RKO (cell line): ENCODE results near the gene SNRNP48.
A peak's percentile ranks its signal among the peaks of the same experiment; 100 is the strongest.

ENCODE experiments used
- DNase-seq: peaks from one replicate; pipeline ENCODE4 v3.0.0-alpha.2; 2016; ENCODE audit warnings: low spot score

SNRNP48 gene

DNA sequence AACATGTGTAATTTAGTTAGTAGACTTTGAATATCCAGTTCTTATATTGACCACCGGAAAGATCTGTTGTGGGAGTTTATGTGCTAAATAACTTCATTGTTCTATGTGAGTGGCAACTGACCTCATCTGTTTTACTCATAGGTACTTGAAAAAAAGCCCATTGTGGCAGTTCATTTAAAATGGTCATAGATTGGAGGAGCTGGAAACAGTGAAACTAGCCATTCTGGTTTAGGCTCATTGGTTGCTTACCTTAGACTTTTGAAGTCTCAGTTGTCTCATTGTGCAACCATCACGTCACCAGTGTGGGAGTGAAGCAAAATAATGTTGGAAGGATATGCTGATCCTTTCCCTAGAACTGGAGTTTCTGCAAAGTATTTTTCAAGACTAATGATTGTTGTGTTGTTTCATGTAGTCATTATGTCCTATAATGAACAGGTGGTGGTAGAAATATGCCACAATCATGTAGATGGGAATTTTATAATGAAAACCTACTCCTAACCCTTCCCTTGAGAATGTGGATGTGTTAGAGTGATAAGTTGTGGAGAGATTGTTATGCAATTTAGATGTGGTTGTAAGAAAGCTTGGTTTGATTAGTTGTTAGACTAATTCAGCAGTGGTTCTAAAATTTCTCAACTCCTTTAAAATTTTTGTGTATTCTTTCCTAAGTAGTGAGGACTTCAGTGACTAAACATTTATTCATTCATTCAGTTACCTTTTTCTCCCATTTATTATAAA, 30.2 kb upstream of the SNRNP48 start:
- DNase-seq = no peak

DNA sequence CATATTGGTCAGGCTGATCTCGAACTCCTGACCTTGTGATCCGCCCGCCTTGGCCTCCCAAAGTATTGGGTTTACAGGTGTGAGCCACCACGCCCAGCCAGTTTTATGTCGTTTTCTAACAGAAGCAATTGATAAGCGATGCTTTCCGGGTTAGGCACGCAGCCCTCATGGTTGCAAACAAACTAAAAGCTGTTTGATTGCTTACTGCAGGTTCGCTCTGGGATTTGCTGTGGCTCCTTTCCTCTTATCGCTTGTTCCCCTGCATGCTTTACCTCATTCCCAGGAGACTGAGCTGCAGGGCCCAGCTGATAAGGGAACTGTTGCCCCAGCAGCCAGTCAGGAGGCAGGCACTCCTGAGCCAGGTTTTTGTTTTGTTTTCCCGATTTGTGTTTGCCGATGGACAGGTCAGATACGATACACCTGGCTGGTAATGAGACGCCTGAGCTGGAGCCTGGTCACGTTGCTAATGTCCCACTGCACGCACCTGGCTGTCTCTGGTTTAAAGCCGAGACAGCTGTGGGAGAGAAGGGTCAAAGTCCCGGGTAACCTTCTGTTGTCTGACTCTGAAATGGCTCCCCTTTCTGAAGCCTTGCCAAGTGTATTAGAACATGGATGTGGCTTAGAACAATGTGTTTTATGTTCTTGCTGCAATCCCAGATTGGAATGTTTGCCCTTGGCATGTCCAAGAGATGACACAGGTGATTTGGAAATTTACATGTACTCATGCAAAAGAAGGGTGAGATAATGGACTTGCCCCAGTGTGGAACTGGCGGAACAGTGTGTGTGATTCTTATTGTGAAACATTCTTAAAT, 28.6 kb upstream of the SNRNP48 start:
- DNase-seq = no peak

- no peak for DNase-seq
Measured at GRCh38 chr6:7562769-7563168, 27.2 kb upstream of the SNRNP48 start.

GRCh38 chr6:7566107-7566506, 23.9 kb upstream of the SNRNP48 start:
- DNase-seq = no peak

- no peak for DNase-seq
Measured at GRCh38 chr6:7566617-7567173, 23.3 kb upstream of the SNRNP48 start.

- DNase-seq = no peak
Measured at GRCh38 chr6:7568021-7568420, 22.0 kb upstream of the SNRNP48 start.

- DNase-seq = no peak
Measured at GRCh38 chr6:7569082-7569481, 20.9 kb upstream of the SNRNP48 start.

- no peak for DNase-seq
Measured at GRCh38 chr6:7572213-7572943, 17.6 kb upstream of the SNRNP48 start.

GRCh38 chr6:7574500-7574899, 15.5 kb upstream of the SNRNP48 start:
- no peak for DNase-seq

- no peak for DNase-seq
Measured at GRCh38 chr6:7578516-7578915, 11.5 kb upstream of the SNRNP48 start.

GRCh38 chr6:7578931-7579330, 11.1 kb upstream of the SNRNP48 start:
- no peak for DNase-seq

DNA sequence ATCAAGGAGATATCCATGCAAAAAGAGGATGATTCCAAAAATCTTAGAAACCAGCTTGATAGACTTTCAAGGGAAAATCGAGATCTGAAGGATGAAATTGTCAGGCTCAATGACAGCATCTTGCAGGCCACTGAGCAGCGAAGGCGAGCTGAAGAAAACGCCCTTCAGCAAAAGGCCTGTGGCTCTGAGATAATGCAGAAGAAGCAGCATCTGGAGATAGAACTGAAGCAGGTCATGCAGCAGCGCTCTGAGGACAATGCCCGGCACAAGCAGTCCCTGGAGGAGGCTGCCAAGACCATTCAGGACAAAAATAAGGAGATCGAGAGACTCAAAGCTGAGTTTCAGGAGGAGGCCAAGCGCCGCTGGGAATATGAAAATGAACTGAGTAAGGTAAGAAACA, 10.1 kb upstream of the SNRNP48 start:
- no peak for DNase-seq

- no peak for DNase-seq
Measured at GRCh38 chr6:7580537-7580926, 9.5 kb upstream of the SNRNP48 start.

GRCh38 chr6:7580927-7581618, 8.9 kb upstream of the SNRNP48 start:
- DNase-seq = no peak

GRCh38 chr6:7585287-7585930, 4.6 kb upstream of the SNRNP48 start:
- no peak for DNase-seq

DNA sequence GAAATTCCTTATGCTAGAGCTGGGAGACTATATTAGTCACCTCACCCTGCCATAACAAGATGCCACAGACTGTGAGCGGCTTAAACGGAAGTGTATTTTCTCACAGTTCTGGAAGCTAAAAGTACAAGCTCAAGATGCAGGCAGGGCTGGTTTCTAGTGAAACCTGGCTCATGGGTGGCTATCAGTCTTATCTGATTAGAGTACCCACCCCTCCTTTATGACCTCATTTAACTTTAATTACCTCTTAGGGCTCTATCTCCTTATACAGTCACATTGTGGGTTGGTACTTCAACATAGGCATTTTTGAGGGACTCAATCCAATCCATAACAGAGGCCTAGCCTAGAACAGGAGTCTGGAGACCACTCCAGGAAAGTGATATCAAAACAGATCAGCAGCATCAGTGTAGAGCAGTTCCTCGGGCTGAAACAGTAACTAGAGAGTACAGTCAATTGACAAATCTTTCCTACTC, 2.3 kb upstream of the SNRNP48 start:
- peak; percentile 21 for DNase-seq

DNA sequence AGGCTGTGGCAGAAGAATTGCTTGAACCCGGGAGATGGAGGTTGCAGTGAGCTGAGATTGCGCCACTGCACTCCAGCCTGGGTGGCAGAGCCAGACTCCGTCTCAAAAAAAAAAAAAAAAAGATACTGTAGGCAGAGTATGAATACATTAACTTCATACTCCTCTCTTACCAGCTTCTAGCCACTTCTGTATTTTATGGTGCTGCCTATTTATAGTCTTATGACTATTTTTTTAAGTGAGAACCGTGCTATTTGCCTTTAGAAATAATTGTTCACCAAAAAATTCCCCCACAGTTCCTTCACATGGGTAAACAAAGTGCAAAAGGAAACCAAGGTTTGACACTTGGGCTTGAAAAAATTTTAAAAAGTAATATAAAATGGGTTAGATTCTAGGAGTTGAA, 1.5 kb upstream of the SNRNP48 start:
- DNase-seq = no peak

DNA sequence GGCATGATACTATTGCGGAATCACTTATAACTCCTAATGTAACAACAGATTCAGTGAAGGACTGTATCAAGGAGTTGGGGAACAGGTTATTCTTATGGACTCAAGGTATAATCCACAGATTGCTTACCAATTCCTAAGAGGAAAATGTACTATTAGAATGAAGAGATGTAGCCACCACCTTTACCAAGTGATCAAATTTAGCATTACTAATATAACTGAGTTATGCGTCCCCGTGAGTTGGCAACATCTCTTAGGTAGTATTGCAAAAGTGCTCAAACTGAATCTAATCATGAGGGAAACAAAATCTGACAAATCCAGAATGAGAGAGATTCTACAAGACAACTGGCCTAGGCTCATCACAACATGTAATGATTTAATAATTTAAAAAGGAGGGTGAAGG, 777 bp upstream of the SNRNP48 start:
- DNase-seq = no peak

- DNase-seq = peak; percentile 67
Measured at GRCh38 chr6:7590918-7591302, 912 bp downstream of the SNRNP48 start.

DNA sequence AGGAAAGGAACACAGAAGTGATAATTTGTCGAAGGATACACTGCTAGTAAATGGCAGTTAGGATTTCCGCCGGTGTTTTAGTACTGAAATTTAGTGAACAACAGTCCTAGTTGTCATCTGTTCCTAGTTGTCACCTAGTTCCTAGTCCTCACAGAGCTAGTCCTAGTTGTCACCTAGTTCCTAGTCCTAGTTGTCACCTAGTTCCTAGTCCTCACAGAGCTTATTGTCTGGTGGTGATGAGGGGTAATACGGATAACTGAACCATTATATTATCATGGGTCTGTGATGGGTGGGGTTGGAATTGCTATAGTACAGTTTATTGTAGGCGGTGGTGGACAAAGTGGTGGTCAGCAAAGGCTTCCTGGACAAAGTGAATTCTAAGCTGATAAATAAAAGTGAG, 1.8 kb downstream of the SNRNP48 start:
- peak; percentile 9 for DNase-seq

- no peak for DNase-seq
Measured at GRCh38 chr6:7593229-7593628, 3.2 kb downstream of the SNRNP48 start.
